Activated naive CD4-positive, alpha-beta T cell treated with anti-CD3 and anti-CD28 coated beads, Interleukin-2, amount 50 U/mL, for 16 hours (primary cell): ENCODE data around the gene BCL7A.
"Not testable (repeated sequence)": the region's sequence is repeated elsewhere in the genome, so short reads cannot be mapped to it uniquely, and the experiment has no call there.

Source experiments
- DNase-seq: peaks from one replicate; pipeline ENCODE4 v3.0.0-alpha.2; 2020

The BCL7A gene

GRCh38 chr12:122096591-122097149 lies 75.0 kb downstream of the BCL7A start:
- no peak for DNase-seq

- DNase-seq, result no peak
These were observed 75.9 kb downstream of the BCL7A start for GRCh38 chr12:122097584-122097926.

- DNase-seq, result no peak
These were observed 76.5 kb downstream of the BCL7A start for GRCh38 chr12:122097927-122098756.

GRCh38 chr12:122099280-122099749 lies 77.6 kb downstream of the BCL7A start:
- no peak for DNase-seq

- DNase-seq, result no peak
These were observed 78.2 kb downstream of the BCL7A start for GRCh38 chr12:122099856-122100255.

GRCh38 chr12:122100568-122100967 lies 78.9 kb downstream of the BCL7A start:
- no peak for DNase-seq

- DNase-seq, result no peak
These were observed 80.6 kb downstream of the BCL7A start for GRCh38 chr12:122102331-122102730.

GRCh38 chr12:122104844-122105243 lies 83.2 kb downstream of the BCL7A start:
- no peak for DNase-seq

GRCh38 chr12:122105496-122105895 lies 83.8 kb downstream of the BCL7A start:
- not testable (repeated sequence) for DNase-seq

- no peak for DNase-seq
These were observed 85.2 kb downstream of the BCL7A start for GRCh38 chr12:122106843-122107242.

GRCh38 chr12:122107261-122107660 lies 85.6 kb downstream of the BCL7A start:
- no peak for DNase-seq

GRCh38 chr12:122111089-122111641 lies 89.5 kb downstream of the BCL7A start:
- DNase-seq, result no peak
